ENCODE results near the gene ERLEC1.
A peak's percentile ranks its signal among the peaks of the same experiment; 100 is the strongest.

The ERLEC1 gene

GRCh38 chr2:53767405-53768241 lies 19.2 kb upstream of the ERLEC1 start, which contains the start of gene CHAC2:
TSS of gene CHAC2 (plus strand) at chr2:53767804. CDS start at chr2:53767887, 83 bp downstream.
- peak within 1 kb of the TSS; percentile 96 for H2AFZ ChIP-seq (ENCODE audit: low read length)
- H3K4me3 ChIP-seq (ENCODE audit: low read length, poor library complexity, severe bottlenecking), result peak within 1 kb of the TSS; percentile 84
- no peaks in the 10 kb centered on the region for H3K9me3 ChIP-seq (ENCODE audit: insufficient read depth, low read depth, low read length)
- peaks cover 13% of the 10 kb centered on the region; the same call in 1 of the 2 replicates for H3K36me3 ChIP-seq (ENCODE audit: insufficient read depth, low read length)
- peaks cover 49% of the 10 kb centered on the region for H3K79me2 ChIP-seq (ENCODE audit: insufficient read depth, low read length)
- H3F3A ChIP-seq (ENCODE audit: low read depth), result no peaks in the 10 kb centered on the region; the same call in 1 of the 2 replicates
- no peaks in the 10 kb centered on the region for H3K9me2 ChIP-seq (replicated peaks; ENCODE audit: low read depth, low read length)
- H3K4me2 ChIP-seq (ENCODE audit: low read depth, low read length, poor library complexity, severe bottlenecking), result peak within 1 kb of the TSS; percentile 93
- H3K4me1 ChIP-seq (ENCODE audit: insufficient read depth, low read length, poor library complexity, severe bottlenecking), result peaks cover 28% of the 10 kb centered on the region
- TF ChIP-seq CTCF (conservative IDR thresholded peaks at IDR 0.05; ENCODE audit: low read length) (no peak; the same call in none of the 2 replicates), EZH2phosphoT487 (IDR thresholded peaks at IDR 0.05; ENCODE audit: borderline replicate concordance) (no peak)
- H3K9ac ChIP-seq (ENCODE audit: low read depth, low read length, poor library complexity, severe bottlenecking), result peak within 1 kb of the TSS; percentile 78
- H3K27me3 ChIP-seq (ENCODE audit: insufficient read depth, low read length, poor library complexity, severe bottlenecking), result no peaks in the 10 kb centered on the region
- peaks cover 8% of the 10 kb centered on the region for H4K20me1 ChIP-seq (ENCODE audit: insufficient read depth, low read length, poor library complexity, severe bottlenecking)

- Histone ChIP-seq H3K9me2 (replicated peaks; ENCODE audit: low read depth, low read length) (no peaks in the 10 kb centered on the region), H3K4me2 (ENCODE audit: low read depth, low read length, poor library complexity, severe bottlenecking) (peak overlapping the region; percentile 93), H3K4me3 (ENCODE audit: low read length, poor library complexity, severe bottlenecking) (peak overlapping the region; percentile 84), H3K4me1 (ENCODE audit: insufficient read depth, low read length, poor library complexity, severe bottlenecking) (peaks cover 28% of the 10 kb centered on the region), H3K36me3 (ENCODE audit: insufficient read depth, low read length) (peaks cover 8% of the 10 kb centered on the region; the same call in 1 of the 2 replicates), H4K20me1 (ENCODE audit: insufficient read depth, low read length, poor library complexity, severe bottlenecking) (peaks cover 8% of the 10 kb centered on the region), H3K9me3 (ENCODE audit: insufficient read depth, low read depth, low read length) (no peaks in the 10 kb centered on the region), H2AFZ (ENCODE audit: low read length) (peak overlapping the region; percentile 96), H3K27me3 (ENCODE audit: insufficient read depth, low read length, poor library complexity, severe bottlenecking) (no peaks in the 10 kb centered on the region), H3F3A (ENCODE audit: low read depth) (no peaks in the 10 kb centered on the region; the same call in 1 of the 2 replicates), H3K79me2 (ENCODE audit: insufficient read depth, low read length) (peaks cover 54% of the 10 kb centered on the region), H3K9ac (ENCODE audit: low read depth, low read length, poor library complexity, severe bottlenecking) (peak overlapping the region; percentile 78)
- TF ChIP-seq CTCF (conservative IDR thresholded peaks at IDR 0.05; ENCODE audit: low read length), result no peak
- no peak for TF ChIP-seq EZH2phosphoT487 (IDR thresholded peaks at IDR 0.05; ENCODE audit: borderline replicate concordance)
Measured at GRCh38 chr2:53768242-53768542, 18.7 kb upstream of the ERLEC1 start.

GRCh38 chr2:53769318-53769945 lies 17.4 kb upstream of the ERLEC1 start:
- Histone ChIP-seq H3K36me3 (ENCODE audit: insufficient read depth, low read length) (peaks cover 4% of the 10 kb centered on the region; the same call in 1 of the 2 replicates), H3F3A (ENCODE audit: low read depth) (no peaks in the 10 kb centered on the region; the same call in 1 of the 2 replicates), H3K9ac (ENCODE audit: low read depth, low read length, poor library complexity, severe bottlenecking) (peak overlapping the region; percentile 78), H3K79me2 (ENCODE audit: insufficient read depth, low read length) (peaks cover 62% of the 10 kb centered on the region), H3K4me3 (ENCODE audit: low read length, poor library complexity, severe bottlenecking) (peak overlapping the region; percentile 84), H4K20me1 (ENCODE audit: insufficient read depth, low read length, poor library complexity, severe bottlenecking) (peaks cover 8% of the 10 kb centered on the region), H3K27me3 (ENCODE audit: insufficient read depth, low read length, poor library complexity, severe bottlenecking) (no peaks in the 10 kb centered on the region), H3K4me2 (ENCODE audit: low read depth, low read length, poor library complexity, severe bottlenecking) (peak overlapping the region; percentile 93), H2AFZ (ENCODE audit: low read length) (no peak overlapping the region), H3K9me2 (replicated peaks; ENCODE audit: low read depth, low read length) (no peaks in the 10 kb centered on the region), H3K9me3 (ENCODE audit: insufficient read depth, low read depth, low read length) (no peaks in the 10 kb centered on the region), H3K4me1 (ENCODE audit: insufficient read depth, low read length, poor library complexity, severe bottlenecking) (peaks cover 28% of the 10 kb centered on the region)
- TF ChIP-seq EZH2phosphoT487 (IDR thresholded peaks at IDR 0.05; ENCODE audit: borderline replicate concordance) (no peak), CTCF (conservative IDR thresholded peaks at IDR 0.05; ENCODE audit: low read length) (no peak)

All from Loucy (cell line).